DMS 273 (cell line): Measurements from ENCODE around the gene OR5D14.

Source experiments
- DNase-seq: peaks from one replicate; lab custom pipeline; 2025; ENCODE audit not compliant: unreplicated experiment; lab: John Stamatoyannopoulos, UW

The OR5D14 gene

DNA sequence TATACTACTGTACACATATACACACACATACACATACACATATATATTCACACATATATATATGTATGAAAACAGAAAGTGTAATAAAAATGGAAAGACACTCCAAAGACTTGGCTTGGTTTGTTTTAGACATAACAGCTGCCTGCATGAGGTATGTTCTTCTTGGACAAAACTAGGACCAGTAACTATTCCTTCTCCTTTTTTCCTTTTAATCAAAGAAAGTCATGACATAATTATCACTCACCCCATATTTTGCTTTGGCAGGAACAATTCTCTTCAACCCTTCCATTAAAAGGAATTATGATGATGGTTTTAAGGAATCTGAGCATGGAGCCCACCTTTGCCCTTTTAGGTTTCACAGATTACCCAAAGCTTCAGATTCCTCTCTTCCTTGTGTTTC lies at the start of gene OR5D14:
Gene OR5D14, plus strand, starts transcription at position 301 of the 400 bp plus-strand sequence. Its CDS starts 0 bp downstream, at position 301.
- no peak for DNase-seq

DNA sequence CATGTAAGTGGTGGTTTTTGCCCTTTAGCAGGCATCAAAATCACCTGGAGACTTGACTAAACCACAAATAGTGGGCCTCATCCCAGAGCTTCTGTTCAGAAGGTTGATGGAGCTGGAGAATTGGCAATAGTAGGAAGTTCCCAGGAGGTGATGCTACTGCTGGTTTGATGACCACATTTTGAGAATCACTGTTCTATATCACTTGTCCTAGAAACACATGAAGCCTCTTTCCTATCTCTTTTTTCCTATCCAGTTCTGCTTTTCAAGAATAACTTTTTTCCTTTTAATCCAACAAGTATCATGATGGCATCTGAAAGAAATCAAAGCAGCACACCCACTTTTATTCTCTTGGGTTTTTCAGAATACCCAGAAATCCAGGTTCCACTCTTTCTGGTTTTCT lies 22.2 kb upstream of the OR5D14 start, which contains the start of gene OR5D13:
Gene OR5D13, plus strand, starts transcription at position 301 of the 400 bp plus-strand sequence. Its CDS starts 0 bp downstream, at position 301.
- no peak for DNase-seq

DNA sequence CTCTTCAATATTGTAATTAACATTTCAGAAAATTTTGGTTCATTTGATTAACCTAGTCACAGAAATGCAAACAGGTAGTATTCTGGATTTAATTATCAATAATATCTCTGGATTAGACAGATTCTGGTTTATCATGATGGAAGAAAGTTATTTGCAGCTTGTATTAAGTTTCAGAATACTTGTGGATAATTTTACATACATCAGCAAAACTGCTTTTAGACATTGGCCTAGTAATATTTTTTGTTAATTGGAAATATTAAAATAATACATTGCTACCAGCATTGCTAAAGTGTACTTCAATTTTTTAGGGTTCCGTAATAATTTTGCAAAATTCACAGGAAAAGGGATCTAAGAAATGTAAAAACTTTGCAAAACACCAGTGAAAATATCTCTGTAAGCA lies 3.8 kb upstream of the OR5D14 start:
- DNase-seq: no peak

DNA sequence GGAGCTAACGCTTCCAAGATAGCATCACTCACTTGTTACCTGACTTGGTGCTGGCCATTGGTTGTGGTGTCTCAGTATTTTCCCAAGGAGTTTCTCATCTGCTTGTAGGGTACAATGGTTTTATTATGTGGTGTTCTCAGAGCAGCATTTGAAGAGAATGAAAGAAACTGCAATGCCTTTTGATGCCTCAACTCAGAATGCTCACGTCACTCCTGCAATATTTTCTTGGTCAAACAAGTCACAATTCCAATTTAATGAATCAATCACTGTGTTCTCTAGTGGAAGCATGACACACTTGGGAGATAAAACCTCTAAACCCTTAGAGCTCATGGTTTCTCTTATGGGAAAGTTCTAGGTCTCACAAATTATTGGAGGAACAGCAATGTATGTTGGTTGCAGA lies 2.0 kb upstream of the OR5D14 start:
- no peak for DNase-seq

DNA sequence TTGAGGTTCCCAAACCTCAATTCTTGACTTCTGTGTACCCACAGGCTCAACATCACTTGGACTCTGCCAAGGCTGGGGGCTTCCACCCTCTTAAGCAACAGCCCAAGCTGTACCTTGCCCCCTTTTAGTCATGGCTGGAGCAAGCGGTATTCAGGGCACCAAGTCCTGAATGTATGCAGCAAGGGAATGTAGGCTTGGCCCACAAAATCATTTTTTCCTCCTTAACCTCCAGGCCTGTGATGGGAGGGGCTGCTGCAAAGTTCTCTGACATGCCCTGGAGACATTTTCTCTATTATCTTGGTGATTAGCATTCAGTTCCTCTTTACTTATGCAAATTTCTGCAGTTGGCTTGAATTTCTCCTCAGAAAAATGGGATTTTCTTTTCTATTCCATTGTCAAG lies 10.9 kb downstream of the OR5D14 start:
- no peak for DNase-seq

DNA sequence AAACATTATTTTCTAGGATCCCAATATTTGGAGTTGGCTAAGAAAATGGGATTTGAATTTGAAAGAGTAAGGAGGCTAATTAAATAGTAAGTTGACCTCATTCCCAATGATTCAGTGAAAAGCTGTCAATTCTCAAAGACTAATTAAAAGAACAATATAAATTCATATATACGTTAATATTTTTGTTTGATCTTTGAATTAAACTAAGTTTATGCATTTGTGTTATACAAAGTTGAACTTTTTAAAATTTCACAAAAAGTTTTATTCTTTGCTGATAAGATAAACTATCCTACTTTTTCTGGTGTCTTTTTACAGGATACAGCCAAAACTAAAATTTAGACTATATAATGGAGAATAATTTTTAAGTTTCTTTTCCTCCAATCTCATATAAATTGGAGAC lies 15.7 kb downstream of the OR5D14 start, which contains the start of gene OR5L1:
Gene OR5L1, plus strand, starts transcription at position 301 of the 400 bp plus-strand sequence. CDS start 100 bp downstream, outside the sequence.
- DNase-seq: no peak

DNA sequence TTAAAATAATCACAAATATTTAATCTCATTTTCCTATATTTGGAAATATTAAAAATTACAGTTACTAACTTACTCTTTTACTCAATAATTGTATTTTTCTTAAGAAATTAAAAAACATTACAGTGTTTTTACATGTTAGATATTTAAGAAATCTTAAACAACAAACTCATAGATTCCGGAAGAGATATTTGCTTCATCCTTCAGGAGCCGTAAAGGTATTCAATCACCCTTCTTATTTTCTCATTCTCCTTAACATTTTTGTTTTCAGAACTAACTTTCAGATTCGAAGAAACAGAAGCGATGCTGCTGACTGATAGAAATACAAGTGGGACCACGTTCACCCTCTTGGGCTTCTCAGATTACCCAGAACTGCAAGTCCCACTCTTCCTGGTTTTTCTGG lies 24.0 kb downstream of the OR5D14 start, which contains the start of gene OR5D18:
Gene OR5D18, plus strand, starts transcription at position 301 of the 400 bp plus-strand sequence. Its CDS starts 0 bp downstream, at position 301.
- no peak for DNase-seq

DNA sequence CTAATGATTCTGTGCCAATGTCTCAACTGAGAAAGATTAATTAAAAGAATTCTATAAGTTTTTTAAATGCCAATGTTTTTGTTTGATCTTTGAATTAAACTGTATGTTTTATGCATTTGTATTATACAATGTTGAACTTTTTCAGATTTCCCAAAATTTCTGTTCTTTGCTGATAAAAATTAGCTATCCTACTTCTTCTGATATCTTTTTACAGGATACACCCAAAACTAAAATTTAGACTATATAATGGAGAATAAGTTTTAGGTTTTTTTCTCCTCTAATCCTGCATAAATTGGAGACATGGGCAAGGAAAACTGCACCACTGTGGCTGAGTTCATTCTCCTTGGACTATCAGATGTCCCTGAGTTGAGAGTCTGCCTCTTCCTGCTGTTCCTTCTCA lies 31.6 kb downstream of the OR5D14 start, which contains the start of gene OR5L2:
Gene OR5L2, plus strand, starts transcription at position 301 of the 400 bp plus-strand sequence. Its CDS starts 0 bp downstream, at position 301.
- DNase-seq: no peak

DNA sequence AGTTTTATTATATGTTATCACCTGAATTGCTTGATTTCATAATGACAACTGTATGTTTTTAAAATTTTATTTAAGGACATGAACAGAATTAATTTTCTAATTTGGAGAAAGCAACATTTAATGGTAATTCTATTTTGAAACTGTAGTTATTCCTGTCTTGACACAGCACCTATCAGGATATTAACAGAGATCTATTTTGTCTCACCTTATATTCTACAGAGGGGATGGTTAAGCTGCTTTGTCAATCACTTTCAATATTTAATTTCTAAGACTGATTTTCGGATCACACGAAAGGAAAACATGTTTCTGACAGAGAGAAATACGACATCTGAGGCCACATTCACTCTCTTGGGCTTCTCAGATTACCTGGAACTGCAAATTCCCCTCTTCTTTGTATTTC lies 43.1 kb downstream of the OR5D14 start, which contains the start of gene OR5D16:
Gene OR5D16, plus strand, starts transcription at position 301 of the 400 bp plus-strand sequence. Its CDS starts 0 bp downstream, at position 301.
- DNase-seq: no peak
